Gastrocnemius medialis (tissue), 4 donors: ENCODE measurements around the gene SORBS2.

Experiments
- CTCF ChIP-seq, 5 experiments: fragments of 450-650 bp in 3 of 5; fragments of 200-600 bp in 2 of 5; sonication (generic) in 2 of 5; IDR thresholded peaks in 4 of 5; conservative IDR thresholded peaks in 1 of 5; 1 replicate in 4 of 5; 2 replicates in 1 of 5; pipeline ENCODE4 v1.5.1; 2016 to 2019; ENCODE audit warnings: antibody characterized with exemption in 5 of 5, mild to moderate bottlenecking in 3 of 5, moderate library complexity in 3 of 5
- POLR2A ChIP-seq, 2 donors: fragments of 450-650 bp; IDR thresholded peaks; one replicate each; pipeline ENCODE4 v1.6.1; 2017; ENCODE audit warnings: antibody characterized with exemption in 2 of 2, mild to moderate bottlenecking in 2 of 2, moderate library complexity in 2 of 2

DNA sequence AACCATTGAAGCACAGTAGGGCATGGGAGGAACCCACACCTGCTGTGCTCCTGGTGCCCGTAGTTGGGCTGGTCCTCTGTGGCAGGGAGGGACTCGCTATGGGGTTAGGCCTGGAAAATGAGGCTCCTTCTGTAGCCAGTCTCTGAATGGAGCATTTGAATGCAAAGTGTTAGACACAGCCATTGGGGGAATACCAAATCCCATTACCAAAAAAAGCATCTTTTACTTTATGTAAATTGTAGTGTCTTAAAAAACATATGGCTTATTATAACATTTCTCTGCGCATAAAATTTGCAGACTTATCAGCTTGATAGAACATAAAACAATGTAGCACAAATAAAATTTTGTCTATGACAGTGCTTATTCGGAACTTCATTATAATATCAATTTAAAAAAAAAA lies 147.5 kb downstream of the SORBS2 start:
- TF ChIP-seq CTCF (IDR thresholded peaks at IDR 0.05 in 4 of 5, conservative IDR thresholded peaks at IDR 0.05 in 1 of 5): no peak
- no peak for TF ChIP-seq POLR2A (IDR thresholded peaks at IDR 0.05)
